ENCODE measurements around the gene RRBP1. TPM values are rescaled to one million over a fixed set of nuclear protein-coding genes. Genes with fewer than 3 reads are reported as not detected.

The RRBP1 gene
- total RNA-seq, 3 donors from 2014 or later = 210 to 402 (median 377) TPM

GRCh38 chr20:17621229-17621968, 60.6 kb downstream of the RRBP1 start:
- no peaks in the 10 kb centered on the region for H3K9me3 ChIP-seq
- intact Hi-C loops (cut with DNase I, micrococcal nuclease) = no loop called here
- DNase-seq = peak in 1 of 3 donors; percentile 17

GRCh38 chr20:17620371-17621228, 61.4 kb downstream of the RRBP1 start:
- peaks cover 25% of the 10 kb centered on the region for H3K36me3 ChIP-seq (ENCODE audit: low read depth)
- H3K9me3 ChIP-seq = no peaks in the 10 kb centered on the region
- no peak overlapping the region for H3K4me3 ChIP-seq
- no peak for ATAC-seq
- H3K4me1 ChIP-seq (ENCODE audit: low read depth) = peaks cover 3% of the 10 kb centered on the region
- TF ChIP-seq, protein P1, sequence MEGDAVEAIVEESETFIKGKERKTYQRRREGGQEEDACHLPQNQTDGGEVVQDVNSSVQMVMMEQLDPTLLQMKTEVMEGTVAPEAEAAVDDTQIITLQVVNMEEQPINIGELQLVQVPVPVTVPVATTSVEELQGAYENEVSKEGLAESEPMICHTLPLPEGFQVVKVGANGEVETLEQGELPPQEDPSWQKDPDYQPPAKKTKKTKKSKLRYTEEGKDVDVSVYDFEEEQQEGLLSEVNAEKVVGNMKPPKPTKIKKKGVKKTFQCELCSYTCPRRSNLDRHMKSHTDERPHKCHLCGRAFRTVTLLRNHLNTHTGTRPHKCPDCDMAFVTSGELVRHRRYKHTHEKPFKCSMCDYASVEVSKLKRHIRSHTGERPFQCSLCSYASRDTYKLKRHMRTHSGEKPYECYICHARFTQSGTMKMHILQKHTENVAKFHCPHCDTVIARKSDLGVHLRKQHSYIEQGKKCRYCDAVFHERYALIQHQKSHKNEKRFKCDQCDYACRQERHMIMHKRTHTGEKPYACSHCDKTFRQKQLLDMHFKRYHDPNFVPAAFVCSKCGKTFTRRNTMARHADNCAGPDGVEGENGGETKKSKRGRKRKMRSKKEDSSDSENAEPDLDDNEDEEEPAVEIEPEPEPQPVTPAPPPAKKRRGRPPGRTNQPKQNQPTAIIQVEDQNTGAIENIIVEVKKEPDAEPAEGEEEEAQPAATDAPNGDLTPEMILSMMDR (IDR thresholded peaks at IDR 0.05) = no peak
- DNase-seq = peak in 1 of 3 donors; percentile 18
- intact Hi-C loops (cut with DNase I, micrococcal nuclease) = no loop called here

More at GRCh38 chr20:17621229-17621968, 60.6 kb downstream of the RRBP1 start:
- Histone ChIP-seq H3K4me1 (ENCODE audit: low read depth) (no peaks in the 10 kb centered on the region), H3K4me3 (no peak overlapping the region), H3K36me3 (ENCODE audit: low read depth) (peaks cover 25% of the 10 kb centered on the region)
- TF ChIP-seq, protein P1 (IDR thresholded peaks at IDR 0.05) = no peak
- ATAC-seq = no peak

- TF ChIP-seq, protein P1 (IDR thresholded peaks at IDR 0.05) = no peak
- intact Hi-C loops (cut with DNase I, micrococcal nuclease) = loop anchor here (10.0 kb wide), 2 partner anchors 85 to 115 kb away; partner anchors contain the start of gene BFSP1 (in 2 of the 2)
- peaks cover 24% of the 10 kb centered on the region for H3K36me3 ChIP-seq (ENCODE audit: low read depth)
- H3K9me3 ChIP-seq = no peaks in the 10 kb centered on the region
- H3K4me1 ChIP-seq (ENCODE audit: low read depth) = peaks cover 14% of the 10 kb centered on the region
- DNase-seq (peak in 1 of 3 donors; percentile 22), ATAC-seq (no peak)
- no peak overlapping the region for H3K4me3 ChIP-seq
These were observed 62.5 kb downstream of the RRBP1 start for GRCh38 chr20:17619351-17620093.

GRCh38 chr20:17618673-17619013, 63.4 kb downstream of the RRBP1 start:
- H3K36me3 ChIP-seq (ENCODE audit: low read depth) = peaks cover 17% of the 10 kb centered on the region
- intact Hi-C loops (cut with DNase I, micrococcal nuclease) = loop anchor here (10.0 kb wide), 2 partner anchors 84 to 114 kb away; partner anchors contain the start of gene BFSP1 (in 2 of the 2)
- DNase-seq (no peak), ATAC-seq (no peak)
- no peak overlapping the region for H3K4me3 ChIP-seq
- no peaks in the 10 kb centered on the region for H3K9me3 ChIP-seq
- peaks cover 16% of the 10 kb centered on the region for H3K4me1 ChIP-seq (ENCODE audit: low read depth)
- TF ChIP-seq, protein P1 (IDR thresholded peaks at IDR 0.05) = no peak

Data from mucosa of descending colon (tissue), 3 donors.